SHP77 (cell line): Measurements from ENCODE around the gene FAM186B.
"Not testable (repeated sequence)": the region's sequence is repeated elsewhere in the genome, so short reads cannot be mapped to it uniquely, and the experiment has no call there.

Experiments
- DNase-seq, 2 experiments: peaks; one replicate each; lab custom pipeline; 2025; lab: John Stamatoyannopoulos, UW

Gene FAM186B

DNA sequence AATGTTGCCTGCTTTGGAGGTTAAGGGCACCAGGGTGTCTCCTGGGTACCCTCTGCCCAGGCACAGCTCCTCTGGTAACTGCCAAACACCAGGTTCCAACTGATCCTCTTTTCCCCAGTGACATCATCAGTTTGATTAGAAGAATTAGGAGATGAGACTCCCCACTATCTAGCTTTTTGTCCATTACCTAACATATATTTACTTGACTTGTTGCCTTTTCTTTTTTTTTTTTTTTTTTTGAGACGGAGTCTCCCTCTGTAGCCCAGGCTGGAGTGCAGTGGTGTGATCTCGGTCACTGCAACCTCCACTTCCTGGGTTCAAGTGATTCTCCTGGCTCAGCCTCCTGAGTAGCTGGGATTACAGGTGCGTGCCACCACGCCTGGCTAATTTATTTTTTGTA lies at the start of gene FAM186B:
TSS of gene FAM186B (minus strand) at position 101 of the 400 bp plus-strand sequence. CDS start 162 bp downstream, outside the sequence.
- DNase-seq, result not testable (repeated sequence)

- DNase-seq, result no peak
These were observed 49.3 kb upstream of the FAM186B start for GRCh38 chr12:49654715-49655114.

DNA sequence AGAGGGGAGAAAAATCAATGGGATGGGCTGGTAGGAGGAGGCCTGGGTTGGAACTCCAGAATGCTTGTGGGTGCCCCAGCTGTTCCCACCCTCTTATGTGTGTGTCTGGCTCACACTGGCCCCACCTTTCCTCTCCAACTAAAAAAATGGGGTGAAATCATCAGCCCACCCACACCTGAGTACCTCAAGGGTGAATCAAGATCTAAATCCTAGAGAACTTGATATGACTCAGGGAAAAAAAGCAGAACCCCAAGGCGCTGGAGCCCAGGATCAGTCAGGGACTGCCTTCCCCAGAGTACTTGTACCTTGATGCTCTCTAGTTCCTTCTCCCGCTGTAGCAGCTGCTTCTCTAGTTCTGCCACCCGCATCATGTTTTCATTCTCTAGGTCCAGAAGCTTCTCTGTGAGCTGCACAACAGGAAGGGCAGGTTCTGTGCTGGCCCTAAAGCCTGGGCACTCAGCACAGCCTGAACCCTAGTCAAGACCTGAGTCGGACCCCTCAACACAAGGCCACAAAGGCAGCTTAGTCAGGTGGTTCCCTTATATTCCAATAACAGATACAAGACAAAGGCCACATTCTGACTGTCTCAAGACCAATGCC lies 47.6 kb upstream of the FAM186B start:
- DNase-seq, result no peak

DNA sequence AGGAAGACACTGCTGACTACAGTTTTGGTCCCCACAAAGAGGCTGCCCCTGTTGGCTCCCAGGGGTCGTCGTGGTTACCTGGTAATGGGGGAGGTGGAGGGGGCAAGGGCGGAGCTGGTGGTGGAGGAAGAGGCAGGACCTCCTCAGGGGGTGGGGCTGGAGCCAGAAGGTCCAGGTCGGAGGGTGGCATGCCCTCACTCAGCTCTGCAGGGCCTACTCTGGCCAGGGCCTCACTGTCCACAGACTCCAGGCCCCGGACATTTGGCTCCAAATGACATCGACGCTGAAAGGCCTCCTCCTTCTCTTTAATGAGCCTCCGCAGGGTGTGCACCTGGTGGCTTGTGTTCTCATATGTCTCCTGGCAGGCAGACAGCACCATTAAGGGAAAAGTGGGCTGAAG lies 46.4 kb upstream of the FAM186B start:
- DNase-seq, result peak in 1 of 2 experiments; percentile 5

DNA sequence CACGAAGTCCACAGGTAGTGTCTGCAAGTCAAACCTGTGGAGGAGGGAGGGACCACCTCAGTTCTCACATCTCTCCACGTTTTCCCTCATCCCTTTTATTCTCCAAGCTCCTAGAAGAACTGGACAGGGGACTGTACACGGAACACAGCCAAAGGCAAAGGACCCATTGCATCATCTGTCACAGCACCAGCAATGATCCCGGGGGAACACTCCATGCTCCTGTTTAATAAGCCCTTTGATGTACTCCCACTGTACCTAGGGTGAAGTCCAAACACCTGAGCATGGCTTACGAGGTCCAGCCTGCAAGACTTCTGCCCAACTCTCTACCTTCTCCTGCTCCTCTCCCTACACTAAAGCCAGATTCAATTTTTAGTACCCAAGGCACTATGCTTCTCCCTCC lies 44.5 kb upstream of the FAM186B start:
- DNase-seq, result no peak

DNA sequence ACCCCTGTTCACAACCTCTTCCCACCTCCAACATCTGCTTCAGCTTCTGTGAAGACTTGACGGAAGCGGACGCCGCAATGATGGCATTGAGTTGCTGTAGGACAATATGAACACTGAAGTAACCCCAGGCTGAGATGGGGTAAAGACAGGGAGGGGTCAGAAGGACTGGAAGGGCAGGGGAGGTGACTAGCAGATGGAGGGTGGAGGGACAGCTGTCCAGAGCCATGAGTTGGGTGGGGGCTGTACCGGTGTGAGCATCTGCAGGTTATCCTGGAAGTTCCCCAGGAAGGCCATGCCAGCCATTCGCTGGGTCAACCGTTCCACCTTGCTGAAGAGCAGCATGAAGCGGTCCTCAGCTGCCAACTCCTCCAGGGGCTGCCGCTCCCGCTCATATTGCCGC lies 44.0 kb upstream of the FAM186B start:
- DNase-seq, result no peak

- no peak for DNase-seq
These were observed 43.2 kb upstream of the FAM186B start for GRCh38 chr12:49648712-49649003.

- DNase-seq, result no peak
These were observed 42.6 kb upstream of the FAM186B start for GRCh38 chr12:49647827-49648711.

- DNase-seq, result no peak
These were observed 41.6 kb upstream of the FAM186B start for GRCh38 chr12:49646871-49647654.

GRCh38 chr12:49646331-49646830 lies 40.9 kb upstream of the FAM186B start:
- DNase-seq, result no peak

- DNase-seq, result no peak
These were observed 40.0 kb upstream of the FAM186B start for GRCh38 chr12:49645146-49646039.

GRCh38 chr12:49644620-49644994 lies 39.2 kb upstream of the FAM186B start:
- DNase-seq, result peak; percentile 34 to 44

DNA sequence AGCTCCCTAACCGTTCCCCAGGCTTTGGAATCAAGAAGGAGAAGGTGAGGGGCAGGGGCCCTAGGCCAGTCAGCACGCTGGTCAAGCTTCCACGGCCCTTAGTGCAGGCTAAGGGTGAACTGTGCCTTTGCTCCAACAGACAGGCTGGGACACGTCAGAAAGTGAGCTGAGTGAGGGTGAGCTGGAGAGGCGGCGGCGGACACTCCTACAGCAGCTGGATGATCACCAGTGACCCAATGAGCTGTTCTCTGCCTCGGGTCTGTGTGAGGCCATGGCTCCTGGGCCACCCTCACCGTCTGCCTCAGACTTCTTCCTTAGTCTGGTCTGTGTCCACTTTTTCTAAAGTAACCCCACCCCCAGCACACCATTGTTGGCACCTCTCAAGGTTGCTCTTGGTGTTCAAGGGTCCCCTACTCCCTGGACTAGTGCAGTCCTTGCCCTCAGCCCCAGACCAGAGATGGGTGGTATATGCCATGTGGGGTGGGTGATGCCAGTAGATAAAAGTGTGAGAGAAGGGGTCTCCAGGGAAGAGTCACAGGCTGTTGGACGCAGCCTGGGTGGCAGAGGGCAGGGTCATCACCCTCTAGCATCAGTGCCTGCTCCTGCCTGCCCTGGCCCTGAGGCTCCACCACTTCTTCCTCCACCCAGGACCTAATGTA lies 38.7 kb upstream of the FAM186B start:
- no peak for DNase-seq

GRCh38 chr12:49643135-49643534 lies 37.7 kb upstream of the FAM186B start:
- no peak for DNase-seq

DNA sequence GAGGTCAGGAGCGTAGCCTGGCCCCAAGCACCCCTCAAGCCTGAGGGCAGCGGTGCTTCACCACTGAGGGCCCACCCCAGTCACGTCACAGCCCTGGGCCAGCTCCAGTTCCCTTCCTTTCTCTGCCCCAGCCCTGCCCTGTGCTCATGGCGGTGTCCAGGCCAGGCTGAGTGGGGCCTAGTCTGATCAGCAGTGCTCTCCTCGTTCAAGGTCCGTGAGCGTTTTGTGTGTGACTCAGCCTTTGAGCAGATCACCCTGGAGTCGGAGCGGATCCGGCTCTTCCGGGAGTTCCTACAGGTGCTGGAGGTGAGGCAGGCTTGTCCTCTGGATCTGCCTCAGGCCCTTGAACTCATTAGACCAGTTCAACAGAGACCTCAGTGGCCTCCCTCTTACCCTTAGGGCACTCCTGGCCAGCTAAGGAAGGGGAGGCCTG lies 36.9 kb upstream of the FAM186B start:
- DNase-seq, result no peak

- DNase-seq, result no peak
These were observed 36.4 kb upstream of the FAM186B start for GRCh38 chr12:49641748-49642369.

GRCh38 chr12:49636979-49637755 lies 31.7 kb upstream of the FAM186B start:
- DNase-seq, result peak; percentile 42 to 53

GRCh38 chr12:49636574-49636973 lies 31.1 kb upstream of the FAM186B start:
- DNase-seq, result no peak

GRCh38 chr12:49635656-49636055 lies 30.2 kb upstream of the FAM186B start:
- no peak for DNase-seq

GRCh38 chr12:49635036-49635435 lies 29.6 kb upstream of the FAM186B start:
- DNase-seq, result no peak
